ENCODE data around the gene INTS11. TPM values are rescaled to one million over a fixed set of nuclear protein-coding genes. Genes with fewer than 3 reads are reported as not detected.
A peak's percentile ranks its signal among the peaks of the same experiment; 100 is the strongest.
"Not testable (repeated sequence)": the region's sequence is repeated elsewhere in the genome, so short reads cannot be mapped to it uniquely, and the experiment has no call there.

The INTS11 gene
- 54.0 TPM for total RNA-seq

DNA sequence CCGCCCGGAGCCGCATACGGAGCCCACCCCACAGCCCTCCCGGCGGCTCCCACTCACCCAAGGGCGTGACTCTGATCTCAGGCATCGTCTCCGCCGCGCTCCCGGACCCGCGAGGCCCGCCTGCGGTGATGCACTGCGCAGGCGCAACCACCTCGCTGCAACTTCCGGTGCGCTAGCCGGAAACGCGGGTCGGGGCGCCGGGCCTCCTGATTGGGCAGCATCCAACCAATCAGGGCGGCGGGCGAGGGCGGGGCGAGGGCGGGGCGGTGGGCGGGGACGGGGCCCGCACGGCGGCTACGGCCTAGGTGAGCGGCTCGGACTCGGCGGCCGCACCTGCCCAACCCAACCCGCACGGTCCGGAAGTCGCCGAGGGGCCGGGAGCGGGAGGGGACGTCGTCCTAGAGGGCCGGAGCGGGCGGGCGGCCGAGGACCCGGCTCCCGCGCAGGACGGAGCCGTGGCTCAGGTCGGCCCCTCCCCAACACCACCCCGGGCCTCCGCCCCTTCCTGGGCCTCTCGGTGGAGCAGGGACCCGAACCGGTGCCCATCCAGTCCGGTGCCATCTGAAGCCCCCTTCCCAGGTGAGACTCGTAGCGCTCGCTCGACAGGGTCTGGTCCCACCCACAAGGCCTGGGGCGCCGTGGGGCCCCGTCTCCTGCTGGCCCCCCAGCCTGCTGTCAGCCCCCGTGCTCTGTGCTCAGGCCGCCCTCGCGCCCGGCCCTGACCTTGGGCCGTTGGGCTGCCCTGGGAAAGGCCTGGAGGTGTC is at the start of gene INTS11, which contains the start of gene CPTP:
Gene INTS11, minus strand, starts transcription at position 137 of the 764 bp plus-strand sequence. Its CDS starts 52 bp downstream, at position 85.
Gene CPTP, plus strand, starts transcription at position 279 of the 764 bp plus-strand sequence. CDS start 2,109 bp downstream, outside the sequence.
- ATAC-seq = peak; percentile 79

DNA sequence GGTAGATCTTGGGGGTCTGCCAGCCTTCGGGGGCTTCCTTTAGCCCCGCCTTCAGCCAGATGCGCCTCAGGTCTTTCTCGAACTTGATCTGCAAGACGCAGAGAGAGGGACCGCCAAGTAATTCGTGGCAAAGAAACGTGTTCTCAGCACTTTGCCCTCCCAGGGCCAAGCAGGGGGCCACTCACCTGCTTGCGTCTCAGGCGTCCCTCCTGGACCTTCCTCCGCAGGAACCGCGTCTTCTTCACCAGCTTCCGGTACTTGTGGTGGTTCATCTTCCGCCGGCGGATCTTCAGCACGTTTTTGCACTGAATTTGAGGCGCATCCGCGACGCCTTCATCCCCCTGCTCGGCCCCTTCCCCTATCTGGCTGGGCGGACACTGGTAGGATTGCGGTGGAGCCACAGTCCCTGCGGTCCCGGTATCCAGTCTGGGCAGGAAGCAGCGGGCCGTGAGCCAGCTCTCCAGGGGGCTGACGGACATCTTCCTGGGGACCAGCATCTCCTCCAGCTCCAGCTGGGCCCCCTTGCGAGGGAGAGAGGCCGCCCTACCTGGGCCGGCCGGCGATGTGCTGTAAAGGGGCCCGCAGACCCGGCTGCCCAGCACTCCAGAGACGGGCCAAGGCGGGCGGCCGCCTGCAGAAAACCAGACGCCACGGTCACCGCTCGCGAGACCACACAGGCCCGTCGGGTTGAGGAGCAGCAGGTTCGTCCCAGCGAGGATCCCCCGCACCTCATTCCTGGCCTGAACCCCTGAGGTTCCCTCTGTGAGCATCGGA is 49.5 kb upstream of the INTS11 start:
- ATAC-seq = no peak

DNA sequence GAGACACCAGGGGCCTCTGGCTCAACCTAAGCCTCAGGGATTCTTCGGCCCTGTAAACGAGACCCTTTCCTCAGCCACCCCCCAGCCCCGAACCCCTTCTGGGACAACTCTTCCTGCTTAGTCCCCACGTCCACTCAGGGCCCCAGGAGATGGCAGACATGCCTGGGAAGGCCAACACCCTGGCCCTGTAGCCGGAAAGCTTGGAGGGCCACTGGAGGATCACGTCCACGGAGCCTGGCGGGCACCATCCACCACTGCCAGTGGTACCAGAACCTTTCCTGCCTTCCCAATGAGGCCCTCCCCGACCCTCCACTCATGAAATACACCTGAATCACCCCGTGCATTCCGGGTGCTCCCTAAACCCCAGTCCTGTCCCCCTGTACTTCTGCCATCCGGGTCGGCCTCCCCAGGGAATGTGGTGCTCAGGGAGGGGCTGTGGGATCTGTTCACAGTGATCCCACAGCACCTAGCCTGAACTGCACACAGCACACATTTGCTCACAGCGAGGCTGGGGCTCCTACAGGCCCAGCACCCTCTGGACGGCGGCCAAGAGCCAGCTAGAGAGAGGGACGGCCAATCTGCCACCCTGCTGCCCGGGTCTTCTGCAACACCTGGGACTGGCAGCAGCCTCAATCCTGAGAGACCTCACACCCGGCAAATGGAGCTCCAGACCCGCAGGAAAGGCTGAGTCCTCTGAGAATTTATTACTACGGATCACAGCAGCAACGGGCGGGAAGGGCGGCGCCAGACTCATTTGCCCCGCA is 48.8 kb upstream of the INTS11 start:
- no peak for ATAC-seq

DNA sequence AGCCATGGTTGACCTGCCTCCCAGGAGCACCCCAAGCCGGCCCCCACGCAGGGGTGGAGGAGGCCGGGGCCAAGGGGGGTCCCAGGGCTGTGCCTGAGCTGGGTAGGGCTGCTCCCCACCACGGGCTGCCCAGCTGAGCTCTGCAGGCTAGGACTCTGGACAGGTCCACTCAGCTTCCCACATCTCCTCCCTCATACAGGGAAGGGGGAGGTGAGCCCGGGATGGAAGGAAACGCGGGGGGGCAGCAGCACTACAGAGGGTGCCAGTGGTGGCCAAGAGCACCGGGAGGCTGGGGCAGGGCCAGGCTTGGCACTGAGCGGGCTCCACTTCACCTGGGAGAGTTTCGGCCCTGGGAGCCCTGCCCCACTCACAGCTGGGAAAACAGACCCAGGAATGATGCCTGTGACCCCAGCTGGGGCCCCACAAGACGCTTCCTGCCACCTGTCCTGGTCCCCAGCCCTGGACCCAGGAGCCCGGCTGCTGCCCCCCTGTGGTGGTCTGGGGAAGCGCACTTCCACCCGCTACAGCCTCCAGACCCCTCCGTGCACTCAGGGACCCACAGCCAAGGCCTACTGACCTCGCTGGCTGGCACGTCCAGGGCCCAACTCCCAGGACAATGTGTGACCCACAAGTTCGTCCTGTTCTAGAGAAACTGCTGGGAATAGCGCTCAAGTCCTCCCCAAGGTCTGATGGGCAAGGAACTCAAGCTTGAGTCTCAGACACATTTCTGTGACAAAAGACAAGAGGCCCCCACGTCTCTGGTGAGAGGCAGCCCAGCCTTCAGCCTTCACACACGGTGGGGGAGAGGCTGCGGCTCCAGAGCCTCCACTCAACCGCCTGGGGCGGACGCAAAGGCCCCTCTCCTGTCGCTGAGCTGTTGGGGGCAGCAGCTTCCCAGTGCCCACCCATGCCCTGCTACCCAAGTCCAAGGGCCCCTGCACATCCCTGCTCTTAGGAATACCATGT is 47.6 kb upstream of the INTS11 start:
- peak; percentile 29 for ATAC-seq

DNA sequence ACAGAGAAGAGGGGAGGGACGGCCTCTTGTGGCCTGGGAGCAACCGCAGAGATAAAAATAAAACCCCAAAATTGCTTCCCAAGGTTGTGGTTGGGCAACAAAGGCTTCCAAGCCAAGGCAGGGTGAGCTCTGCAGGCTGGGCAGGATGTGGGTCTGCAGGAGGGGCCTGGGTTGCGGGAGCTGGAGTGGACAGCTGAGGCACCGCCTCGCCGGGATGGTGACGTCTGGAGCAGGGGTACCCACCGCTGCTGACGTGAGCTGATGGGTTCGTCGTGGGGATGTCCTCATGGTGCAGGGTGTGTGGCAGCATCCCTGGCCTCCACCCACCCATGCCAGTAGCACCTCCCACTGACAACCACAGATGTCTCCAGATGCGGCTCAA is 46.9 kb upstream of the INTS11 start:
- ATAC-seq = no peak

DNA sequence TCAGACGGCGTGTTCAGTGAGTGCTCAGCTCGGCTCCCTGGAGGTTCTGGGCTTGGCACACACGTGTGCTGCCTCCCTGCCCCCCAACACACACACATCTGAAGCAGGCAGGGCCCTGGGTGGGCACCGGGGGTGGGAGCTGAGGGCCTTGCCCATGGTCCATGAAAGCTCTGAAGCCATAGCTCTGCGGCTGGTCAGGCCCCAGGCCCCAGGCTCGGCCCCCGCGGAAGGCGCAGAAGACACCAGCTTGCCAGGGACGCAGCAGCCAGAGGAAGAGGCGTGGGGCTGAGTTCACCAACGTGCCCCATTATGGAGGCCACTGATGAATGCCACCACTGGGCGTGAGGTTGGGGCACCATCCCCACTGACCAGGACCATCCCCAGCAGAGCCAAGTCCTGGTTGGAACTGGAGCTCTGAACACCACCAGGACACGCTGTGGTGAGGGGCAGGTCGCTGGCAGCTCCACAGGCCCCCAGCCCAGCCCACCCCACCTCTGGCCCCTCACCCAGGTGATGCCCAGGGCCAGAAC is 46.4 kb upstream of the INTS11 start:
- no peak for ATAC-seq

DNA sequence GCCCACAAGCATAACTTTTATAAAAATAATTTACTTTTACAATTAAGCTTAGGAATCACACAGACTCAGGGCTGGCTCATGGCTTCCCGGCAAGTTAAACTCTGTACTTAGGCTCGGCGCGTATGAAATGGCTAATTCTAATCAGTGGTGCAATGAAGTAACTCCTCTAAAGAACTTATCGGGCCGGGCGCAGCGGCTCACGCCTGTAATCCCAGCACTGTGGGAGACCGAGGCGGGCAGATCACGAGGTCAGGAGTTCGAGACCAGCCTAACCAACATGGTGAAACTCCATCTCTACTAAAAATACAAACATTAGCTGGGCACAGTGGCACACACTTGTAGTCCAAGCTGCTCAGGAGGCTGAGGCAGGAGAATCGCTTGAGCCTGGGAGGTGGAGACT is 45.6 kb upstream of the INTS11 start:
- not testable (repeated sequence) for ATAC-seq

DNA sequence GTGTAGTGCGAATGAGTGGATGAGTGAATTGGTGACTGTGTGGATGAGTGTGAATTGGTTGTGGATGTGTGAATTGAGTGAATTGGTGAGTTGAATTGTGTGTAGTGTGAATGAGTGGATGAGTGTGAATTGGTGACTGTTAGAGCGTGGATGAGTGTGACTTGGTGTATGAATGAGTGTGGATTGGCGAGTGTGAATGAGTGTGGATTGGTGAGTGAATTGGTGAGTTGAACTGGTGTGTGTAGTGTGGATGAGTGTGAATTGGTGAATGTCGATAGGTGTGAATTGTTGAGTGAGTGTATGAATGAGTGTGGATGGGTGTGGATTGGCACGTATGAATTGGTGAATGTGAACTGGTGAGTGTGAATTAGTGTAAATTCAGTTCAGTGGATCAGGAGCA is 42.9 kb upstream of the INTS11 start:
- no peak for ATAC-seq

DNA sequence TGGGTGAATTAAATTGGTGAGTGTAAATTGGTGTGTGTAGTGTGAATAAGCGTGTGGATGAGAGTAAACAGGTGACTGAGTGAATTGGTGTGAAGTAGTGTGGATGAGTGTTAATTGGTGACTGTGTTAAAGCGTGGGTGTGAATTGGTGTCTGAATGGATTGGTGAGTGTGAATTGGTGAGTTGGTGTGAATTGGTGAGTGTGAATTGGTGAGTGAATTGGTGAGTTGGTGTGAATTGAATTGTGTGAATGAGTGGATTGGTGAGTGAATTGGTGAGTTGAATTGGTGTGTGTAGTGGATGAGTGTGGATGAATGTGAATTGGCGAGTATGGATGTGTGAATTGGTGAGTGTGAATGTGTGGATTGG is 42.2 kb upstream of the INTS11 start:
- no peak for ATAC-seq

DNA sequence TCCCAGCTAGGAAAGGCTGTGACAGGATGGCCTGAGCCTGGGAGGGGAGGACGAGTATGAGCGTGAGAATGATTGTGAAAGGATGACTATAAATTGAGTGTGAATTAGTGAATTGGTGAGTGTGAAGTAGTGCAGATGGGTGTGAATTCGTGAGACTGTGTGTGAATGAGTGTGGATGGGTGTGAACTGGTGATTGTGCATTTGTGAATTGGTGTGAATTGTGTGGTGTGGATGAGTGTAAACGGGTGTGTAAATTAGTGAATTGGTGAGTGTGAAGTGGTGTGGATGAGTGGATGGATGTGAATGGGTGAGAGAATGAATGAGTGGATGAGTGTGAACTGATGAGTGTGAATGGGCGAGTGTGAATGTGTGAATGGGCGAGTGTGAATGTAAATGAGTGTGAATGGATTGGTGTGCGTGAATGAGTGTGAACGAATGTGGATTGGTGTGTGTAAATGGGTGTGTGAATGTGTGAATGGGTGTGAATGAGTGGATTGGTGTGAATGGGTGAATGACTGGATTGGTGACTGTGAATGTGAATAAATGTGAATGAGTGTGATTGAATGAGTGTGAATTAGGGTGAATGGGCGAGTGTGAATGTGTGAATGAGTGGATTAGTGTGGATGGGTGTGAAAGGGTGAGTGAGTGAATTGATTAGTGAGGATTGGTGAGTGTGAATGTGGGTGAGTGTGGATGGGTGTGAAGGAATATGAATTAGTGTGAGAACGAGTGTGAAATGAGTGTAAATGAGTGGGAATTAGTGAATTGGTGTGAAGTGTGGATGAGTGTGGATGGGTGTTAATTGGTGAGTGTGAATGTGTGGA is 41.6 kb upstream of the INTS11 start:
- ATAC-seq = no peak

DNA sequence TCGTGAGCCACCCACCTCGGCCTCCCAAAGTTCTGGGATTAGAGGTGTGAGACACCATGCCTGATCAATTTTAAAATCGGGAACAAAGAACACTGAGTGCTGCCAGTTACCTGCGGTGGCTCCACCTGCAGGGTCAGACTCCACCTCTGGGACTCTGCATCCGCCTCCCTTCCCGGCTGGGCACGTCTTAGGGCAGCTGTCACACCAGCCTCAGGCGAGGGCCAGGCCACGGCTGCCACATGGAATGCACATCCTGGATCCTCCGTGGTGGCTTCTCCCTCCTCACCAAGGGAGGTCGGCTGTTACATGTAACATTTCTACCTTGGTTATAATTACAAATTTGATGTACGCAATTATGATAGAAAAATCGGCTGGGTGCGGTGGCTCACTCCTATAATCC is 39.8 kb upstream of the INTS11 start:
- peak; percentile 72 for ATAC-seq

DNA sequence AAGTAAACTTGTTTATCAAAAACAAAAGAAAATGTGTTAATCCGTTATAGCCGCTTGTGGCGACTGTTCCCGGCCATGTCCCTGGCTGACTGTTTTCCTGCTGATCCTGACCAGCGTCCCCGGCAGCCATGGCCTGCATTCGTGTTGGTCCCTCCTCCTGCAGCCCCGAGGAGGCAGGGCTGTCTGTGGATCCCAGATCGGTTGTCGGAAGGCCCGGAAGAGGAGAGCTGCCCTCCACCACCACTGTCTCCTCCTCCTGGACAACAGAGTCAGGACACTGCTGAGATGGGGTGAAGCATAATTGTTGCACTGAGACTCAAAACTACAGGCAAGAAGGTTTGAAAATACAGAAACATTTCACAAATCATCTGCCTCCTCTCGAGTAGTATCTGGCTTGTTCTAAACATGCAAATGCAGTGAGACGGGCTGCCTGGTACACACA is 37.5 kb upstream of the INTS11 start:
- ATAC-seq = no peak

DNA sequence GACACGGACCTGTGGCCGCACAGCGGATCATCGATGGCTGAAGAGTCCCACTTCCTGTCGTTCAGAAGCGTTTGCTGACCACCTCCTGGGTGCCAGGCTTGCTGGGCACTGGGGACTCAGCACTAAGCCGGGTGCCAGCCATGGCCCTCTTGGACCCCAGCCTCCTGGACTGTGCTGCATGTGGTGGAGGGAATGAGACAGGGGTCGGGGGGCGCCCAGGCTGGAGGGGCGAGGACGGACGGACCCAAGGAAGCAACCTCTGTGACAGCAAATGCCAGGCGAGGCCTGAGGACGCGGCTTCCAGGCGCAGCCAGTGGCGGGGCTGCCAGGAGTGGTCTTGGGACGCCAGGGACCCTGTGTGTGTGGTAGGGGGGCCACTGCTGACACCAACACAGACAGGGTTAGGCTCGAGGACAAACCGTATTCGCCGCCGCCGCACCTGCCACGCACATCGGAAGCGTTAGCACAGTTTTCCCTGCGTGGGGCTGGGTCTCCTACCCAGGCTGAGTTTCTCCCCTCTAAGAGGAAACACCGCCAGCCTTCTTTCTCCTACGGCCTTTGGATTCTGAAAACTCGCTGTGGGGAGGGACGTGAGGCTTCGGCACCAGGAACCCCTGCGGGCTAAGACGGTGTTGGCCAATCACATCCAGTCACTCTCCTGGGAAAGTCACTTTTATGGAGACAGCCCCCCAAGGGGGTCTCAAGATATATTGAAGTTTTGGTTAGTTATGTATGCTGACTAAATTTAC is 36.9 kb upstream of the INTS11 start:
- ATAC-seq = no peak

DNA sequence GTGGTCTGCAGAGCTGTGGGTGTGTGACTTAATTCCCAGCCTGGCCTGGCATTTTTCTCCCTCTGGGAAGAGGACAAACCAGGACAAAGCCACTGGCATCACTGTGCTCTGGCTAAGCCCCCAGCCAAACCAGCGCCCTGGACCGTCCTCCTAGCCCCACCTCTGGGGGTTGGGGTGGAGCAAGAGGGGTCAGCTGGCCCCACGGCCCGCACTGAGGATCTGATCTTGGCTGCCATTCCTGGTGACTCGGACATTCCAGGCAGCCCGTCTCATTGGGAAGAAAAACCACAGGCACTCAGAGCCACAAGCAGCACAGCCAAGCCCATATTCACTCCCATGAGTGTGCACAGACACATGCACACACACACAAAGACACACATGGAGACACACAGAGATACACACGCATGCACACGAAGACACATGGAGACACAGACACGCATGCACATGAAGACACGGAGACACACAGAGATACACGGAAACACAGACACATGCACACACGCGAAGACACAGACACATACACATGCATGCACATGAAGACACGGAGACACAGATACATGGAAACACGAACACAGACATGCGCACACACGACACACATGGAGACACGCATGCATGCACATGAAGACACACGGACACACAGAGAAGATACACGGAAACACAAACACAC is 36.2 kb upstream of the INTS11 start:
- no peak for ATAC-seq

DNA sequence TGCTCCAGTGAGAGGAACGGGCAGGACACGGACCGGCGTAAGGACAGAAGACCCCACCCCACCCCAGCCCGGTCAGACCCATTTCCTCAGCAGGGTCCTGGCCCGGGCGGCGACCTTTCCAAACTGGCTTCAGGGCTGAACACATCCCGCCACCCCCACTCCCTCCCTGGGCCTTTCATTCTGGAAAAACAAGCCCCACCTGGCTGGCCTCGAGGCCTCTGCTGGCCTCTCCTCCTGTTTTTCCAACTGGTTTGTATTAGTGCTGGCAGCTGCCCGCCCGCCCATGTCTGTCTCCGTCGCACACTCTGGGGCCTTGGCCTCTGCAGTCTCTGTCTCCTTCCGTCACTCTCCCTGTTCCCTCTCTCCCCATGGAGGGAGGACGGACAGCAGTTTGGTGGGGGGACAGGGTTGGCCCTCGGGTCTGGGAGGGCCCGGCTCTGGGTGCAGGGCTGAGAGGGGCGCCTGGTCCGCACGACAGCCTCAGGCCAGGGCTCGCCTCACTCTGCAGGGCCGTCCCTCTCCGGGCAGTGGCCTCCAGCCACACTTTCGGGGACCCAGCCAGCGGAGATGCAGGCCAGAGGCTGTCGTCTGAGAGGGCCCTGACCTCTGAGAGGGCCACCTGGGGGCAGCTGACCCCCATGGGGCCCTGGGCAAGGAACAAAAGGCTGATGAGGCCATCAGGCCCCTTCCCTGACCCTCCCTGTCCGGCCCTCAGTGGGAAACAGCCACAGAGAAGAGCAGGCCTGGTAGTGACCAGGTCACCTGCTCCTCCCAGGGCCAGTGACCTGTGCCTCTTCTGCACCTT is 35.4 kb upstream of the INTS11 start:
- no peak for ATAC-seq

DNA sequence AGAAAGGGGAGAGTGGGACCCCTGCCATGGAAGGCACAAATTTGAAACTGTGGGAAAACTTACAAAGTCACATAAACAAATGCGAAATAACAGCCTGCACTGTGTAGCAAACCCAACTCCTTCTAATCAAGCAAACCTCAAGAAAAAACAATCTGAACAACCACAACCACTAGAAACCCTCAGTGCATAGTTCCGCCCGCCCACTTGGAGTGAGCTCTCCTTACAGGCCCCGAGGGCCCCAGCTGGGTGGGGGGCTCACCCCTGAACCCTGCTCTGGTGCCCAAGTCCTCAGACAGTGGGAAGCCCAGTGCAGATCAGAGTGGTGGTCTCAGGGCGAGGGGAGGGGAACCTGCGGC is 34.8 kb upstream of the INTS11 start:
- ATAC-seq = no peak

DNA sequence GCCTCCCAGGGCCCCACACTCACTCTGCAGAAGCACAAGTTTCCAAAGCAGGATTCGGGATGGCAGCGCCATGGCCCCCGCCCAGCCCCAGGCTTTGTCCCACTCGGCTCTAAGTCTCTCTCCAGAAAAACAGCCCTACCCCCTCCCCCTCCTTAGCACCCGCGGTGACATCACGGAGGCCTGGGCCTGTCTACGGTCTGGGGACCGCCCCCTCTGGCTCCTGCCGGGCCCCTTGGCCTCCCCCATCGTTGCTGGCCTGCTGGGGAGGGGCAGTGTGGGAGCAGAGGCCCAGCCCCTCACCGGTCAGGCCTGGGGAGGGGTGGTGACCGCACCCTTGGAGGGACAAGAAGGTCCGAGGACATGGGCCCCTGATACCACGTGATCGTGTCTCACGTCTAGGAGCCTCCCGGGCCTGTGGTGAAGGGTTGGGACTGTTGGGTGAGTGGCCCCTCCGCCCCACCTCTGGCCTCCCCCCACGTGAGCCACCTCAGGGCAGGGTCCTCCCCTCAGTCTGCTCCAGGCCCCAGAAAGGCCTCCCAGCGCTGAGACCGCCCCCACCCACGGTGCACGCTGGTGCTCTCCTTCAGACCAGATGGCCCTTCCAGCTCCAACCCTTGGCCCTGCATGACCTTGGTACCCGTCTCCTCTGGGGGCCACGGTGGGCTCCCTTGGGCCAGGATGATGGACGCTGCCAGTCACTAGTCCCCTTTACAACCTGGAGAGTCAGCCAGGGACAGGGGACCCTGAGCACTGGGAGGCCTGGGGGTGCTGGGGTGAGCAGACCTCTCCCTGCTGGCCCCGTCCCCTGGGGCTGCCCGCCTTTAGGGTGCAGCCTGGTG is 34.2 kb upstream of the INTS11 start, which contains the start of gene MXRA8:
Gene MXRA8, minus strand, starts transcription at position 123 of the 839 bp plus-strand sequence. Its CDS starts 51 bp downstream, at position 72.
- ATAC-seq = no peak

Data from esophagus mucosa (tissue), 1 donor.